IMR-90 (cell line): ENCODE results near the gene PDLIM4. TPM values are rescaled to one million over a fixed set of nuclear protein-coding genes. Genes with fewer than 3 reads are reported as not detected.
A peak's percentile ranks its signal among the peaks of the same experiment; 100 is the strongest.

ENCODE experiments used
- ATAC-seq: fragments of 200-7000 bp; cut with Tn5 transposase; 2 replicates; pipeline ENCODE4 v1.9.1; 2020; ENCODE audit warnings: low read depth, mild to moderate bottlenecking, moderate library complexity
- BruUV-seq: library from RNA; stranded (reverse); fragments of 400-500 nt; replicated peaks from 2 replicates; lab custom pipeline; 2021; lab: Mats Ljungman, UMichigan
- CTCF ChIA-PET: fragments of 300-600 bp; formaldehyde crosslinking; extraction: SDS; loops from one replicate; lab custom pipeline; 2021; ENCODE audit warnings: antibody characterized with exemption; lab: Yijun Ruan, JAX
- POLR2A ChIA-PET: fragments of 300-600 bp; sonication (Branson Sonifier 250); formaldehyde crosslinking; loops from one replicate; lab custom pipeline; 2022; ENCODE audit warnings: antibody characterized with exemption; ENCODE audit not compliant: unreplicated experiment; lab: Charles Lee
- DNase-seq: peaks from one replicate; pipeline ENCODE4 v3.0.0; 2013
- H2AFZ ChIP-seq: replicated peaks from 2 replicates; pipeline ENCODE3; 2013; ENCODE audit warnings: low read length, mild to moderate bottlenecking; ENCODE audit not compliant: poor library complexity
- H2AK5ac ChIP-seq: 2 replicates; pipeline ENCODE4 v1.6.1; 2013; ENCODE audit warnings: low read depth, low read length, inconsistent platforms
- H2AK9ac ChIP-seq: replicated peaks from 2 replicates; pipeline ENCODE3; 2013; ENCODE audit warnings: mild to moderate bottlenecking, low read depth, low read length, moderate library complexity; ENCODE audit not compliant: poor library complexity
- H2BK120ac ChIP-seq: 2 replicates; pipeline ENCODE4 v1.6.1; 2013; ENCODE audit warnings: low read depth, low read length, inconsistent platforms
- H2BK15ac ChIP-seq: 3 replicates; pipeline ENCODE4 v1.6.1; 2013; ENCODE audit warnings: low read depth, low read length, inconsistent platforms
- H2BK20ac ChIP-seq: 2 replicates; pipeline ENCODE4 v1.6.1; 2013; ENCODE audit warnings: low read depth, mild to moderate bottlenecking, inconsistent platforms, low read length, moderate library complexity
- H2BK5ac ChIP-seq: 2 replicates; pipeline ENCODE4 v1.6.1; 2013; ENCODE audit warnings: mild to moderate bottlenecking, low read depth, low read length, inconsistent platforms; ENCODE audit not compliant: poor library complexity, severe bottlenecking
- H3K14ac ChIP-seq: replicated peaks from 2 replicates; pipeline ENCODE4 v1.6.1; 2013; ENCODE audit warnings: low read depth, low read length, inconsistent platforms
- H3K18ac ChIP-seq: 2 replicates; pipeline ENCODE4 v1.6.1; 2013; ENCODE audit warnings: low read depth, low read length, control low read depth
- H3K23ac ChIP-seq: 2 replicates; pipeline ENCODE4 v1.6.1; 2013; ENCODE audit warnings: low read depth, low read length, inconsistent platforms
- H3K27ac ChIP-seq: 2 replicates; pipeline ENCODE4 v1.5.1; 2013; ENCODE audit warnings: mild to moderate bottlenecking, control low read depth, low read length; ENCODE audit not compliant: insufficient read depth
- H3K27me3 ChIP-seq: 2 replicates; pipeline ENCODE4 v1.6.1; 2013; ENCODE audit warnings: low read length; ENCODE audit not compliant: control insufficient read depth, insufficient read depth
- H3K36me3 ChIP-seq: 2 replicates; pipeline ENCODE4 v1.6.1; 2013; ENCODE audit warnings: low read length, mixed read lengths; ENCODE audit not compliant: control insufficient read depth, insufficient read depth
- H3K4ac ChIP-seq: 2 replicates; pipeline ENCODE4 v1.6.1; 2013; ENCODE audit warnings: low read depth, low read length, inconsistent platforms
- H3K4me1 ChIP-seq: 2 replicates; pipeline ENCODE4 v1.6.1; 2013; ENCODE audit warnings: low read length, mixed read lengths; ENCODE audit not compliant: control insufficient read depth, insufficient read depth
- H3K4me2 ChIP-seq: 2 replicates; pipeline ENCODE4 v1.6.1; 2013; ENCODE audit warnings: low read depth, mild to moderate bottlenecking, control low read depth, low read length, moderate library complexity
- H3K4me3 ChIP-seq: 2 replicates; pipeline ENCODE4 v1.5.1; 2013; ENCODE audit warnings: low read depth, mild to moderate bottlenecking, control low read depth, low read length, moderate library complexity; ENCODE audit not compliant: insufficient read depth
- H3K56ac ChIP-seq: 2 replicates; pipeline ENCODE4 v1.6.1; 2013; ENCODE audit warnings: low read length, inconsistent platforms; ENCODE audit not compliant: insufficient read depth; ENCODE audit errors: extremely low read depth
- H3K79me1 ChIP-seq, 2 experiments: 2 replicates each; pipeline ENCODE4 v1.6.1; 2013; ENCODE audit warnings: low read length in 2 of 2, inconsistent platforms in 1 of 2, low read depth in 1 of 2
- H3K9ac ChIP-seq: 2 replicates; pipeline ENCODE4 v1.6.1; 2013; ENCODE audit warnings: low read depth, low read length, control low read depth
- H3K9me1 ChIP-seq: 2 replicates; pipeline ENCODE4 v1.6.1; 2013; ENCODE audit warnings: low read length, inconsistent platforms; ENCODE audit not compliant: insufficient read depth
- H3K9me3 ChIP-seq: 2 replicates; pipeline ENCODE4 v1.6.1; 2013; ENCODE audit warnings: low read length; ENCODE audit not compliant: control insufficient read depth, insufficient read depth
- H4K20me1 ChIP-seq: 2 replicates; pipeline ENCODE4 v1.6.1; 2013; ENCODE audit warnings: low read length, inconsistent platforms; ENCODE audit not compliant: insufficient read depth
- H4K5ac ChIP-seq: 2 replicates; pipeline ENCODE4 v1.6.1; 2013; ENCODE audit warnings: mild to moderate bottlenecking, low read depth, low read length, control low read depth
- H4K8ac ChIP-seq, 2 experiments: 2 replicates each; pipeline ENCODE4 v1.6.1; 2013; ENCODE audit warnings: low read depth in 2 of 2, low read length in 2 of 2, control low read depth in 1 of 2, inconsistent platforms in 1 of 2
- H4K91ac ChIP-seq: 2 replicates; pipeline ENCODE4 v1.6.1; 2013; ENCODE audit warnings: low read depth, low read length, inconsistent platforms; ENCODE audit not compliant: insufficient read depth
- MAFK ChIP-seq: IDR thresholded peaks from 2 replicates; pipeline ENCODE4 v1.6.1; 2012; ENCODE audit warnings: low read depth, low read length, improper control_type of control experiment
- MAZ ChIP-seq: IDR thresholded peaks from 2 replicates; pipeline ENCODE4 v1.6.1; 2012; ENCODE audit warnings: low read depth, mild to moderate bottlenecking, low read length, improper control_type of control experiment, moderate library complexity, borderline replicate concordance
- NFE2L2 ChIP-seq: fragments of 150-350 bp; IDR thresholded peaks from 2 replicates; pipeline ENCODE4 v1.6.1; 2016; ENCODE audit warnings: low read depth, mild to moderate bottlenecking, low read length
- POLR2A ChIP-seq: IDR thresholded peaks from 2 replicates; pipeline ENCODE4 v1.6.1; 2012; ENCODE audit warnings: mild to moderate bottlenecking, low read depth, low read length
- RCOR1 ChIP-seq: IDR thresholded peaks from 2 replicates; pipeline ENCODE4 v1.6.1; 2012; ENCODE audit warnings: mild to moderate bottlenecking, low read length, improper control_type of control experiment; ENCODE audit not compliant: insufficient replicate concordance
- USF2 ChIP-seq: fragments of 150-350 bp; IDR thresholded peaks from 2 replicates; pipeline ENCODE4 v1.6.1; 2017; ENCODE audit warnings: mild to moderate bottlenecking, antibody characterized with exemption, low read length, low read depth
- WGBS, 2 experiments: methylation state at CpG; one replicate each; pipeline versions ENCODE4 v1.1.5 to v1.1.7; 2013; ENCODE audit warnings: missing lambda C conversion rate in 2 of 2; ENCODE audit not compliant: insufficient read length in 1 of 2; ENCODE audit errors: extremely low coverage in 2 of 2; 5-methylcytosine and 5-hydroxymethylcytosine counted together
- dilution Hi-C: fragments of 300-500 bp; cut with HindIII; formaldehyde crosslinking; loops from one replicate; pipeline ENCODE4 v1.14.3; 2018; ENCODE audit warnings: low sequenced_read_pairs; ENCODE audit not compliant: unreplicated experiment
- in situ Hi-C: fragments of 300-500 bp; cut with MboI; formaldehyde crosslinking; loops from 3 replicates; pipeline ENCODE4 v1.14.3; 2019; ENCODE audit warnings: low sequenced_read_pairs, inconsistent platforms, mixed read lengths
- intact Hi-C: fragments of 100-400 bp; cut with micrococcal nuclease; formaldehyde crosslinking; loops from 2 replicates; pipeline ENCODE4 v1.10.0; 2022
- polyA plus RNA-seq, 3 experiments: library from polyadenylated mRNA; depleted of rRNA; stranded (reverse); fragments of >200 nt; gene quantifications; 2 replicates each; pipeline ENCODE4 v1.2.3, GENCODE V29; 2012; ENCODE audit warnings: low replicate concordance in 1 of 3
- total RNA-seq: library from RNA; depleted of rRNA; stranded (reverse); fragments of >200 nt; gene quantifications from 2 replicates; pipeline ENCODE4 v1.2.3, GENCODE V29; 2012

Gene PDLIM4
- total and polyA plus RNA-seq, 2 of the 4 experiments (the other 2 are of a cell fraction), result 61.1 to 214 TPM

- TF ChIP-seq MAFK, result no peak
These were observed 34.9 kb upstream of the PDLIM4 start (continued) for GRCh38 chr5:132222649-132223038.

- Histone ChIP-seq H3K56ac (no peak overlapping the region), H3K27ac (no peak overlapping the region), H3K9me1 (peaks cover 46% of the 10 kb centered on the region), H3K36me3 (no peaks in the 10 kb centered on the region; the same call in 1 of the 2 replicates), H3K4me3 (no peak overlapping the region), H2AK5ac (peak overlapping the region; percentile 72; the same call in 1 of the 2 replicates), H3K9ac (no peak overlapping the region), H4K8ac (no peak overlapping the region), H2BK15ac (no peak overlapping the region), H4K5ac (no peak overlapping the region), H3K4ac (no peak overlapping the region), H3K27me3 (no peaks in the 10 kb centered on the region), H2AFZ (no peak overlapping the region), H2BK5ac (no peak overlapping the region), H2BK120ac (no peak overlapping the region), H4K91ac (no peak overlapping the region), H3K14ac (no peak overlapping the region; the same call in 1 of the 2 replicates), H4K20me1 (peaks cover 59% of the 10 kb centered on the region), H3K23ac (peak overlapping the region; percentile 62; the same call in 1 of the 2 replicates), H3K79me1 (peaks cover 43 to 81% of the 10 kb centered on the region in 2 experiments), H3K18ac (no peak overlapping the region; the same call in 1 of the 2 replicates), H2BK20ac (no peak overlapping the region), H3K4me2 (no peak overlapping the region), H3K4me1 (peaks cover 42% of the 10 kb centered on the region), H2AK9ac (no peak overlapping the region), H3K9me3 (no peaks in the 10 kb centered on the region)
- no peak for DNase-seq
- TF ChIP-seq MAZ (no peak), NFE2L2 (no peak), USF2 (no peak), POLR2A (no peak), RCOR1 (no peak)
- POLR2A ChIA-PET, result no interaction called here
- in situ Hi-C loops (no loop called here), dilution Hi-C loops (no loop called here), intact Hi-C loops (no loop called here)
- ATAC-seq, result no peak
- CTCF ChIA-PET, result interaction anchor here (1.5 kb wide), 1 partner anchor 14 kb away, joined by 4 read pairs; no protein-coding TSS in a partner anchor
- no TSS peak for BruUV-seq
- WGBS, 2 experiments, result 92% methylated on average over 2 of the region's 2 CpGs; no CpG with 5 or more reads in 1 of the 2 experiments
These were observed 33.6 kb upstream of the PDLIM4 start for GRCh38 chr5:132223861-132224260.
